ENCODE results near the gene USP30.
"Not testable (repeated sequence)": the region's sequence is repeated elsewhere in the genome, so short reads cannot be mapped to it uniquely, and the experiment has no call there.

Gene USP30

GRCh38 chr12:109027767-109028166, 24.6 kb upstream of the USP30 start:
- intact Hi-C loops (cut with DNase I; ENCODE audit: low total_unique reads): no loop called here
- DNase-seq: no peak
- Histone ChIP-seq H3K9me3 (no peaks in the 10 kb centered on the region), H3K27ac (no peak overlapping the region), H3K4me1 (no peaks in the 10 kb centered on the region), H3K4me3 (no peak overlapping the region), H3K27me3 (peaks cover 0 to 13% of the 10 kb centered on the region in 2 donors), H3K36me3 (no peaks in the 10 kb centered on the region)
- TF ChIP-seq CTCF (IDR thresholded peaks at IDR 0.05): no peak

GRCh38 chr12:109028624-109029023, 23.8 kb upstream of the USP30 start:
- H3K9me3 ChIP-seq; DNase-seq; H3K36me3 ChIP-seq; intact Hi-C loops (cut with DNase I; ENCODE audit: low total_unique reads); H3K27ac ChIP-seq; H3K4me1 ChIP-seq; H3K4me3 ChIP-seq: not testable (repeated sequence)
- H3K27me3 ChIP-seq: peaks cover 0 to 13% of the 10 kb centered on the region in 2 donors

GRCh38 chr12:109029411-109029810, 23.0 kb upstream of the USP30 start:
- intact Hi-C loops (cut with DNase I; ENCODE audit: low total_unique reads): no loop called here
- peaks cover 0 to 13% of the 10 kb centered on the region in 2 donors for H3K27me3 ChIP-seq
- no peaks in the 10 kb centered on the region for H3K4me1 ChIP-seq
- H3K36me3 ChIP-seq: no peaks in the 10 kb centered on the region
- no peak for TF ChIP-seq CTCF (IDR thresholded peaks at IDR 0.05)
- no peak for DNase-seq
- H3K4me3 ChIP-seq: no peak overlapping the region
- H3K27ac ChIP-seq: no peak overlapping the region
- no peaks in the 10 kb centered on the region for H3K9me3 ChIP-seq

- Histone ChIP-seq H3K4me1 (no peaks in the 10 kb centered on the region), H3K4me3 (no peak overlapping the region), H3K36me3 (no peaks in the 10 kb centered on the region), H3K9me3 (peaks cover 0 to 8% (median 0%) of the 10 kb centered on the region in 3 donors), H3K27ac (no peak overlapping the region), H3K27me3 (peaks cover 0 to 8% of the 10 kb centered on the region in 2 donors)
- intact Hi-C loops (cut with DNase I; ENCODE audit: low total_unique reads): no loop called here
- DNase-seq: no peak
- no peak for TF ChIP-seq CTCF (IDR thresholded peaks at IDR 0.05)
Observed at GRCh38 chr12:109033239-109034196, 18.9 kb upstream of the USP30 start.

- DNase-seq: no peak
- H3K27me3 ChIP-seq: peaks cover 0 to 5% of the 10 kb centered on the region in 2 donors
- intact Hi-C loops (cut with DNase I; ENCODE audit: low total_unique reads): no loop called here
- H3K27ac ChIP-seq: no peak overlapping the region
- H3K4me1 ChIP-seq: no peaks in the 10 kb centered on the region
- H3K4me3 ChIP-seq: no peak overlapping the region
- no peaks in the 10 kb centered on the region for H3K36me3 ChIP-seq
- H3K9me3 ChIP-seq: peaks cover 0 to 17% (median 0%) of the 10 kb centered on the region in 3 donors
- no peak for TF ChIP-seq CTCF (IDR thresholded peaks at IDR 0.05)
Observed at GRCh38 chr12:109036975-109037374, 15.4 kb upstream of the USP30 start.

GRCh38 chr12:109044241-109044640, 8.1 kb upstream of the USP30 start:
- Histone ChIP-seq H3K9me3 (peaks cover 0 to 9% (median 0%) of the 10 kb centered on the region in 3 donors), H3K4me3 (no peak overlapping the region), H3K4me1 (no peaks in the 10 kb centered on the region), H3K27me3 (peaks cover 0 to 13% of the 10 kb centered on the region in 2 donors), H3K36me3 (no peaks in the 10 kb centered on the region), H3K27ac (no peak overlapping the region)
- no peak for DNase-seq
- intact Hi-C loops (cut with DNase I; ENCODE audit: low total_unique reads): no loop called here
- TF ChIP-seq CTCF (IDR thresholded peaks at IDR 0.05): no peak

All from tibial artery (tissue), 4 donors.